NCI-H2227 treated with DMSO at 0.1 percent for 48 hours (cell line): Measurements from ENCODE around the gene LCMT1.
A peak's percentile ranks its signal among the peaks of the same experiment; 100 is the strongest.
"Not testable (repeated sequence)": the region's sequence is repeated elsewhere in the genome, so short reads cannot be mapped to it uniquely, and the experiment has no call there.

ENCODE experiments used
- DNase-seq: peaks from one replicate; lab custom pipeline; 2025; lab: John Stamatoyannopoulos, UW

LCMT1 gene

DNA sequence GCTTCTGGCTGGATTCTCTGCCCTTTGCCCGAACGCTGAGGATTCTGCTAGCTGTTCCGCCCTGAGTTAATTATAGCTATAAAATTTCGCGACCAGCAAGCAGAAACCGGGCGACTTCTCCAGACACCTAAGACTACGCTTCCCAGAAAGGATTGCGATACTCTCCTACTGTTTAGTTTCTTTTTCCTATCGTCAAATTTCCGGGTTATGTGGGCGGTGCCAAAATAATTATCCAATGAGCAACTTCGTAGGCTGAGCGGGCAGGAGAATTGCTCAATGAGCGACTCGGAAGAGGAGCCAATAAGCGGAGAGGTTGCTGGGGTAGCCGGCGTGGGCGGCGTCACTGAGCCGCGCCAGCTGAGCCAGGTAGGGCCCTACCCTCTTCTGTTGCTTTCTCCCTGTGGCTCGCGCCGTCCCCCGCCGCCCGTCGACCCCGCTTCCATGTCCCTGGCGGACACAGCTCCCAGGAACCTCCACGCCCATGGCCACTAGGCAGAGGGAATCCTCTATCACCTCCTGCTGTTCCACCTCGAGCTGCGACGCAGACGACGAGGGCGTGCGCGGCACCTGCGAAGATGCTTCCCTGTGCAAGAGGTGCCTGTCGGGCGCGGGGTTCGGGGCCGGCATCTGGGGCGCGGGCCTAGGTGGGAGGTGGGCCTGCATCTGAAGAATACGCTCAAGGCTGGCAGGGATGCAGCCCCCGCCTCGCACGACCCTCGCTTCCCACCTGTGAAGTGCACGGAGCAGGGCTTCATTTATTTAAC lies at the start of gene LCMT1:
LCMT1 (plus strand) TSS at position 340 of the 764 bp plus-strand sequence; CDS start at position 482, 142 bp downstream.
- DNase-seq = peak; percentile 99

- DNase-seq = no peak
These were observed 48.4 kb upstream of the LCMT1 start for GRCh38 chr16:25063102-25063501.

DNA sequence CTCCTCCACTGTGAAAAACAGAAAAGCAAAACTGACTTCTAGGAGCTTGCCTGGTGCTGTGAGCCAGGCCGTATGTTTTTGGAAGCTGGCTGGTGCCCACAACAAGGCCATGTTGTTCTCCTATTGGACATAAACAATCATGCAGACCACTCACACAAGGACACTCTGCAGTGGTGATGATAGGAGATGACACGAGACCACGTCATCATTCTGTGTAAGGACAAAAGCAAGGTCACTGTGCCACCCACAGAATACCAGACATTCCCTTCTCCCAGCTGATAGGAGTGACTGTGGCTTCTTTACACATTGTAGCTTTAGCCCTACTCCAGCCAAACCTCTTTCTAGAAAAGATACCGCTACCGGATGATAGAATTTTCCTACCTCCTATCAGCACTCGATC lies 47.7 kb upstream of the LCMT1 start:
- no peak for DNase-seq

DNA sequence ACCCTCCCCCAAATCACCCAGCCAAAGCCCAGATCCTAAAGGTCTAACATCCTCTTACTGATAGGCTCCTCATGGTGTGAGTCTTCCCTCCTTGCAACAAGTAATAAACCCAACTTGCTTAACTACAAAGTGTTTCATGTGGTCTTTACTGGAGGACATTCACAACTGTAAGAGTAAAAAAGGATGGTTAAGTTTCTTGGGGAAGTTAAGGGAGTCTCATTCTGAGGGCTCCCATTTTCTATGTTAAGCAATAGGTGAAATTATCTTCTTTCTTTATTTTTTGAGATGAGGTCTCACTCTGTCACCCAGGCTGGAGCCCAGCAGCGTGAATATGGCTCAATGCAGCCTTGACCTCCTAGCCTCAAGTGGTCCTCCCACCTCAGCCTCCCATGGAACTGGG lies 47.3 kb upstream of the LCMT1 start:
- not testable (repeated sequence) for DNase-seq

GRCh38 chr16:25064937-25065336 lies 46.6 kb upstream of the LCMT1 start:
- DNase-seq = no peak

DNA sequence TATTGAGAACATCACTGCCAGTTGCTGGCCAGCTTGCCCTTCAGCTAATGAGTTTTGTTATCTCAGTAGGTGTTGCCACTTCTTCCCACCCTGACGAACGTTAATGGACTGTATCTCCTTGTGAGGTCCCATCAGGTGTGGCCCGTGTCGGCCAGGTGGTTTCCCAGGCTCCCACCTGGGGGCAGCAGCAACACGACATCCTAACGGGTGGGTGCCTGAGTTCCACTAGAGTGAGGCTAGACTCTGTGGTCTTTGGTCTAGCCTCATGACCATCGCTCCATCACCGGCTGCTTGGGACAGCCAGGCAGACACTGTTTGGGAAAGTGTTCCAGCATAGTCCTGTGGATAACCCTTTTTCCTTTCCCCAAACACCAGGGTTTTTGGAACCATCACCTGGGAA lies 45.6 kb upstream of the LCMT1 start:
- no peak for DNase-seq

DNA sequence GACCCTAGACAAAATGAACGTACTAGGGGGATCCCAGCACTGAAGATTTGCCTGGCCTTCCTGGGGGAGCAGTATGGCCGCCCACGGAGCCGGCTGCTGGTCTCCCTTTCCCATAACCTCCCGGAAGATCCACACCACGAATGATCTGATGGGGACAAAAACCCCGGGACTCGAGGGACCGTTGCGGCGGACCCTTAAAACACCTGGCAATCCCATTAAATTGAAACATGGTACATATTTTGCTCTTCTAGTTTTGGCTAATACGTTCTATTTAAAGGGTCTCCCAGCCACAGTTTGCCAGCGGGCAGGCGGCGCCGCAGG lies 45.2 kb upstream of the LCMT1 start:
- no peak for DNase-seq

- peak; percentile 53 for DNase-seq
These were observed 44.6 kb upstream of the LCMT1 start for GRCh38 chr16:25066747-25067631.

DNA sequence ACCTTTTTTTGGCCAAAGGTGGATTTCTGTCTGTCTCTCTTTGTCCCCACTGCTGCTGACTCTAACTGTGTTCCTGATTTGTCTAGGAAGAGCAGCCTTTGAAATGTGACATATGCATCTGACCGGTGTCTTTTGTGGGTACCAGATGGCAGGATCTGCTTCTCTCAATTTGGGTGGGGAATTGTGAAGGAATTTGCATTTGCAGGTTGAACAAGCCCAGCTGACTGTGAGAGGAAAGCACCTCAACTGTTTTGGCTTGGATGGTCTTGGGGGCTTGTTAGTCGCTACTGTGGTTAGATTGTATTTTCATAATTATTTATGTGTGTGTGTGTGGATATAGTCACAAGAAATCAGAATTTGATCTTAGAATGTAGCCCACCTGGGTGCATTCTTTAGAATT lies 37.7 kb upstream of the LCMT1 start:
- no peak for DNase-seq

- DNase-seq = no peak
These were observed 33.1 kb upstream of the LCMT1 start for GRCh38 chr16:25078386-25078978.

DNA sequence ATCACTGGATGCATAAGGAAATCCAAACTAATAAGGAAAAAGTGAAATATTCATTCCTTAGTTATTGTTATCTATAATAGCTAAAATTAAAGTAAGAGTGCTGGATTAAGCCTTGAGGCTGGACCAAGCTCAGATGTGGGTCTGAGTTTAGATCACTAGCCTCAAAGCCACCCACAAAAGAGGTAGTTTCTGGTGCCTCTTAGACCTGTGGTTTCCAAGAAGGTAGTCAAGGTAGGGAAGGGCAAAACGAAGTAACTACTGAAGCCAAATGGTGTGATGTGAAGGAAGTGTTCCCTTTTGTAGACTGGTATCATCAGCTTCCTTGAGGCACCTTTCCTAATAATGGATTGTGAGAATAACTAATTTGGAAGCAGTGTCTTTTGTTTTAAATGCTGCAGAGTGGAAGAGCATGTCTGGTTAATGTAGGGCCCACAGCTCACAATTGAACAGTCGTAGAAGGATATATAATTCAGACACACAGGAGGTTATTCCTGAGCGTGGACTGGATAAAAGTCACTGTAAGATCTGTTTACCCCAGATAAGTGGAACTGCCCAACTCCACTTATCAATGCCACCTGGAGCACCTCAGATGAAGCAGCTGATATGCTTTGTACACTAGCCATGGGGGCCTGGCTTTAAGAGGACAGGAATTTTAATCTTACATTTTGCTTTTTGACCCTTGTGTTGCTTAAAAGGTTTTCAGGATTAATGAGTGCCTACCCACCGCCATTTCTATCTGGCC lies 31.7 kb upstream of the LCMT1 start:
- DNase-seq = no peak

DNA sequence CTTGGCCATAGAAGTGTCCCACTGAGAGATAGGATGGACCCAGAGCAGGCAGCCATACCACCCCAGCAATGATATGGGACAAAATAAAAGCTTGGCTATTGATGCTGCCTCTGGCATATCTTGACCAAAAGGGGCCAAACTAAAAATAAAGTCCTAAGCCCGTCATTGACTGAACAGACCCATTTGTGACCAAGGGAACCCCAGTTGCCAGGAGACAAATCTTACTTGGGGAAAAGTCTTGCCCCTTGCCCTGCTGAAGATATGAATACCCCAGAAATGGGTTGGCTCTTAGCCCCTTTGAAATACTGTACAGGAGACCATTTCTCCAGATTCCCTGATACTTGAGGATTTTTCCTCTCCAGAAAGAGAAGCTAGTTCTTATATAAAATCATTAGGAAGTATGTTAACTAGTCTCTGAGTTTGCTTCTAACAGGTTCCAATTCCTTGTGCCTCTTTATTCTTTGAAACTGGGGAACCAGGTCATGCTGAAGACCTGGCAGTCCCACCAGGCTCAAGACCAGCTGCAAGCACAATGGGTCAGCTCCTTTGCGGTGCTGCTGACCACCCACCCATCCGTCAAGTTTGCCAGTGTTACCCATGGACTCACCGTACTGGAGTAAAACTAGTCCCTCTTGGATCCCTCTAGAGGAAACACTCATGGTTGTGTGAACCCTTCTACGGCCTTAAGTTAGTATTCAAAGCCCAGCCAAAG lies 31.0 kb upstream of the LCMT1 start:
- DNase-seq = no peak

GRCh38 chr16:25081702-25082101 lies 29.8 kb upstream of the LCMT1 start:
- peak; percentile 51 for DNase-seq

DNA sequence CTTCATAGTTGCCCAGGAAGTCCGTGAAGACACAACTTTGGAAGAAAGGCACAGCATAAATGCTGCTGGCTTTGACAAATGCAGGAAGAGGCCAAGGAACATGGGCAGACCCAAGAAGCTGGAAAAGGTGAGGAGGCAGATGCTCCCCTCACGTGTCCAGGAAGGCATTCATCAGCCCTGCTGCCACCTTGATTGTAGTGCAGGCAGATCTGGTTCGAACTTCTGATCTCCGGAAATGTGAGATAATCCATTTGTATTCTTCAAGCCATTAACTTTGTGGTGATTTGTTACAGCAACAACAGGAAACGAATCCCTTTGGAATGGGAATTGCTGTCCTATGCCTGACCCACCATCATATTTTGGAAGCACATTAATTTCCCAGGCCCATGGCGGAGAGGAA lies 28.5 kb upstream of the LCMT1 start:
- no peak for DNase-seq

DNA sequence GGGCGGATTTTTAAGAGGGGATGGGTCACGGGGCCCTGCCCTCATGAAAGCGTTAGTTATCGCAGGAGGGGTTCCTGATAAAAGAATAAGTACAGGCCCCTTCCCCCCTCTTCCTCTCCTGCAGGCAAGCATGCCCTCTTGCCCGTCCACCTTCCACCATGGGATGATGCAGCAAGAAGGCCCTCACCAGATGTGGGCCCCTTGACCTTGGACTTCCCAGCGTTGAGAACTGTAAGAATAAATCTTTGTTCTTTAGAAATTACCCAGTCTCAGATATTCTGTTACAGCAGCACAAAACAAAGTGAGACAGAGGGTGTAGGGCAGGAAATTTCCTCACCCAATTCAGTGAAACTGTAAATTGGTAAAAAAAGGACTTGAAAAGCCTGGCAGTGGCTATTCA lies 27.8 kb upstream of the LCMT1 start:
- DNase-seq = no peak

- no peak for DNase-seq
These were observed 26.7 kb upstream of the LCMT1 start for GRCh38 chr16:25084797-25085196.

GRCh38 chr16:25087761-25088160 lies 23.8 kb upstream of the LCMT1 start:
- no peak for DNase-seq

DNA sequence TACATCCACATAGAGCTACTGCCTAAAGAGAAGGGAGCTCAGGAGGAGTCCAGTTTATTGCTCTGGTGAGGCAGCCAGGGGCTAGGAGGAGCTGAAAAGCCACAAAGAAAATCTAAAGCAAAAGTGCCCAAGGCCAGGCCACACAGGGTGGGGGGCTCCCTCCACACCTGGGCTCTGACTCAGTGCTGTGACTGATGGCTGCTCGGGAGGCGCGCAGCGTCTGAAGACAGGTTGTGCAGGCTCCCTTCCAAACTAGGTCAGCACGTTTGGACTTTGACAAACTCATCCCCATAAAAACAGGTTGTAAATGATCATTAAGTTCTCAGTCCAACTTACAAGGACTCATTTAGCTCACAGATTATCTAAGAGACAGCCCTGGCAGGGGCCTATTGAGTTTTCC lies 22.2 kb upstream of the LCMT1 start:
- no peak for DNase-seq

DNA sequence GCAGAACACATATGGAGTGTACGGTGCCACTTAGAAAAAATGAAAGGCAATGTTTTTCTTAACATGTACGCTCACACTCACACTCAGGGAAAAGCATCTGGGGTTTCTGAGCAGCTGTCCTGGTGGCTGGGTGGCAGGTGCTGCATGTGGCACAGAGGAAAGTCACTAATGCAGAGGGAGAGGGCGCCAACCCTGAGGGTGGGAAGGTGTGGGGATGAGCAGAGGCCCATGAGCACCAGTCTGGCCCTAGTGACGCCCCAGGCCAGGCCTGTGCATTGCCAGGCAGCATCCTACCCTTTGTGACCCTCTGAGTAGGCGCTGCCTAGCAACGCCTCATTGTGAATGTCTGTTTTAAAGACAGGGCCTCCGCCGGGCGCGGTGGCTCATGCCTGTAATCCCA lies 19.1 kb upstream of the LCMT1 start:
- DNase-seq = no peak

DNA sequence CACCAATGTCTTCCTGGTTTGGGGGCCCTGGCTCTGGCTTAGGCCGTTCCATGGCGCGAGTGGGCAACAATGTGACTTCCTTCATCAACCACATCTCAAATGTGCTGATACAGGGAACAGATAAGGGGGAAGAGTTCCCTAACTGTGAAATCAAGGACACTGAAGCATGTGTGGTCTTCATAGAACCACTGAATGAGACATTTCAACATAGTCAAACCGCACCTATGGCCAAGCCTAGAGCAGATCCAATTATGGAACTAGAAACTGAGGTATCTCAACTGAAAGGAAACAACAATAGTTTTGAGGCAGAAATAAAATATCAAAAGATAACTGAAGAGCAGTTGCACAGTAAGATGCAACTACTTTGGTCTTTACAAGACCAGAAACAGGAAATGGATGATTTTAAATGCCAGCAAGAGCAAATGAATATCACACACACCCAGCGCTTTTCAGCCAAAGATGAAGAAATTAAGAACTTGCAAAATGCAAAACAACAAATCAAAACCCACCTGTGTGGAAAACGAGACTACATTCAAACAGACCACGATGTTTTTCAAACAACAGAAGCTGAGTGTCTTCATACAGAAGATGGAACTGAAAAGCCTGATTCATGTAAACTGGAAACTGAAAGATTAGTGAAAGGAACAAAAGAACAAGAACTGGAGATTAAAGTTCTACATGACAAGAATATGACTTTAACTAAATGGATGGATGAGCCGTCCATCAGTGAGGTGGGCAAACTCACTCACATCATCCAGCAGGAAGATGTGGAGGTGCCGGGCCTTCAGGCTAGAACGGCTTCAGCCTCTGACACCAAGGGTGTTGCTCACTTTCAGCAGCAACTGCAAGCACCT lies 18.1 kb upstream of the LCMT1 start:
- DNase-seq = no peak

DNA sequence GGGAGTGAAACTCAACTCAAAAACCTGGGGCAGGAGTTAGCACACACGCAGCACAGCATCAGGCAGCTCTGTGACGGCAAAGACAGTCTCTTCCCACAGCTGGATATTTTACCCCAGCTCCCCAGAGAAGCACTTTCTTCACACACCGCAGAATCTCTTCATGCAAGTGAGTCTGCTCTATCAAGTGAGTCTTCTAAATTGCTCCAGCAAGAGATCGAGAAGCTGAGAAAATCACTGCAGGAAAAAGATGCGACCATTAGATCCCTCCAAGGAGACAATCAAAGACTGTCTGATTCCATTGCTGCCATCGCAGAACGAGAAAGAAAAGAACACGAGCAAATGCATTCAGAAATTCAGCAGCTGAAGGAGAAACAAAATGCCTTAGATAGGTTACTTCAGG lies 16.9 kb upstream of the LCMT1 start:
- DNase-seq = no peak
